GM12873 (cell line): ENCODE results near the gene SGMS2.

Experiments
- CTCF ChIP-seq: IDR thresholded peaks from 2 replicates; pipeline ENCODE4 v1.5.1; 2012; ENCODE audit warnings: low read depth, mild to moderate bottlenecking, moderate library complexity, low read length, control low read depth; ENCODE audit not compliant: insufficient read depth; ENCODE audit errors: missing control alignments

Gene SGMS2

GRCh38 chr4:107832275-107832807 lies 7.6 kb downstream of the SGMS2 start:
- no peak for TF ChIP-seq CTCF

- no peak for TF ChIP-seq CTCF
Measured at GRCh38 chr4:107834241-107834794, 9.6 kb downstream of the SGMS2 start.

GRCh38 chr4:107835406-107835805 lies 10.7 kb downstream of the SGMS2 start:
- TF ChIP-seq CTCF = no peak

- TF ChIP-seq CTCF = no peak
Measured at GRCh38 chr4:107837317-107837716, 12.6 kb downstream of the SGMS2 start.

GRCh38 chr4:107837776-107838618 lies 13.3 kb downstream of the SGMS2 start:
- no peak for TF ChIP-seq CTCF

- no peak for TF ChIP-seq CTCF
Measured at GRCh38 chr4:107838861-107839565, 14.3 kb downstream of the SGMS2 start.

- TF ChIP-seq CTCF = no peak
Measured at GRCh38 chr4:107843391-107843790, 18.7 kb downstream of the SGMS2 start.
